ENCODE data around the gene SYT2. TPM values are rescaled to one million over a fixed set of nuclear protein-coding genes. Genes with fewer than 3 reads are reported as not detected.
"Not testable (repeated sequence)": the region's sequence is repeated elsewhere in the genome, so short reads cannot be mapped to it uniquely, and the experiment has no call there.

SYT2 gene
- total RNA-seq, 1 donor from 2014 or later, result 0.26 TPM

DNA sequence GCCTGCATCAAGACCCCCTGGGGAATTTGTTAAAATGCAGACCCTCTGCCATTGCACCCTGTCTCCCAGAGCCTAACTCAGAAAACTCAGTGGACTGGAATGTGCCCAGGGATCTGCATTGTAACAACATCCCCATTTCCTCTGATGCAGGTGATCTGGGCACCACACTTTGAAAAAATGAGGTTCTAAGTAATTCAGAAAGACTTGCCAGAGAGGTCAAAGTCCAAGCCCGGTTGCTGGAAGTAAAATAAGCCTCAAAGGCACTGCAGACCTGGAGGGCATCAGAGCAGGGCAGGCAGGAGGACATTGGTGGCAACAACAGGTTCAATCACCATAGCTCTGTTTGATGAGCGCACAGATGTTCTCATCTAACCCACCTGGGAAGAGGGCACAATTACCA, 90.7 kb downstream of the SYT2 start:
- no peaks in the 10 kb centered on the region for H3K9me3 Mint-ChIP-seq
- H2AFZ ChIP-seq (replicated peaks), result no peak overlapping the region
- H3K9me3 ChIP-seq (ENCODE audit: low read depth), result no peaks in the 10 kb centered on the region
- no peak for TF ChIP-seq EZH2phosphoT487 (IDR thresholded peaks at IDR 0.05)
- no peak for TF ChIP-seq EZH2 (IDR thresholded peaks at IDR 0.05)
- TF ChIP-seq, protein P1, sequence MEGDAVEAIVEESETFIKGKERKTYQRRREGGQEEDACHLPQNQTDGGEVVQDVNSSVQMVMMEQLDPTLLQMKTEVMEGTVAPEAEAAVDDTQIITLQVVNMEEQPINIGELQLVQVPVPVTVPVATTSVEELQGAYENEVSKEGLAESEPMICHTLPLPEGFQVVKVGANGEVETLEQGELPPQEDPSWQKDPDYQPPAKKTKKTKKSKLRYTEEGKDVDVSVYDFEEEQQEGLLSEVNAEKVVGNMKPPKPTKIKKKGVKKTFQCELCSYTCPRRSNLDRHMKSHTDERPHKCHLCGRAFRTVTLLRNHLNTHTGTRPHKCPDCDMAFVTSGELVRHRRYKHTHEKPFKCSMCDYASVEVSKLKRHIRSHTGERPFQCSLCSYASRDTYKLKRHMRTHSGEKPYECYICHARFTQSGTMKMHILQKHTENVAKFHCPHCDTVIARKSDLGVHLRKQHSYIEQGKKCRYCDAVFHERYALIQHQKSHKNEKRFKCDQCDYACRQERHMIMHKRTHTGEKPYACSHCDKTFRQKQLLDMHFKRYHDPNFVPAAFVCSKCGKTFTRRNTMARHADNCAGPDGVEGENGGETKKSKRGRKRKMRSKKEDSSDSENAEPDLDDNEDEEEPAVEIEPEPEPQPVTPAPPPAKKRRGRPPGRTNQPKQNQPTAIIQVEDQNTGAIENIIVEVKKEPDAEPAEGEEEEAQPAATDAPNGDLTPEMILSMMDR (IDR thresholded peaks at IDR 0.05), result no peak
- H3K9ac ChIP-seq, result no peak overlapping the region
- H3K27me3 ChIP-seq, result no peaks in the 10 kb centered on the region
- no peak overlapping the region for H3K4me3 Mint-ChIP-seq
- H3K79me2 ChIP-seq (ENCODE audit: low read depth), result no peaks in the 10 kb centered on the region
- H3K4me1 Mint-ChIP-seq, result peaks cover 38% of the 10 kb centered on the region
- peaks cover 12% of the 10 kb centered on the region for H3K4me1 ChIP-seq
- no peaks in the 10 kb centered on the region for H3K36me3 Mint-ChIP-seq
- no peak overlapping the region for H3K4me2 ChIP-seq
- no peaks in the 10 kb centered on the region for H4K20me1 ChIP-seq (ENCODE audit: low read depth)
- no peak for DNase-seq (ENCODE audit: low spot score)
- peaks cover 7% of the 10 kb centered on the region for H3F3A ChIP-seq (ENCODE audit: low read depth)
- H3K4me3 ChIP-seq, result no peak overlapping the region
- no peak overlapping the region for H3K27ac ChIP-seq
- H3K36me3 ChIP-seq, result no peaks in the 10 kb centered on the region
- H3K27me3 Mint-ChIP-seq (ENCODE audit: insufficient read depth, low read depth), result peaks cover 11% of the 10 kb centered on the region
- no peak overlapping the region for H3K27ac Mint-ChIP-seq

DNA sequence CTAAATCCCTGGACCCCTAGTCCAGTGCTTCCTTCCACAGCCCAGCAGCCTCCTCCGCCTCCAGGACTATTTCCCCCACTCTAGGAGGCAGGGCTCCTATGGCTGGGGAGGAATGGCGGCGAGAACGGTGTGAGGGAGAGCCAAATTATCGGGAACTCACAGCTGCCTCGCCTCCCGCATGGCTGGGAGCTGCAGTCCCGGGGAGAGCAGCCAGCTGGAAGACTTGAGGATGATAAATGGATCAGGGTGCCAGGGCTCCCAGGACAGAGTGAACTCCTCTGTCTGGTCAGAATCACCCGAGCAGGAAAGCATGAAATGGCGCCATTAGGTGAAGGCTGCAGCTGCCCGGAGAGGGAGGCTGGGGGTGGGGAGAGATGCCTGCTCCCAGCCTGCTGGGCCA, 91.2 kb downstream of the SYT2 start:
- not testable (repeated sequence) for H3K27ac ChIP-seq; H3F3A ChIP-seq (ENCODE audit: low read depth); H3K27ac Mint-ChIP-seq; H3K4me2 ChIP-seq; H3K4me3 Mint-ChIP-seq; DNase-seq (ENCODE audit: low spot score); H3K36me3 ChIP-seq; H3K27me3 ChIP-seq; H2AFZ ChIP-seq (replicated peaks); H4K20me1 ChIP-seq (ENCODE audit: low read depth); H3K9me3 ChIP-seq (ENCODE audit: low read depth); H3K9ac ChIP-seq; H3K36me3 Mint-ChIP-seq; H3K4me3 ChIP-seq; H3K9me3 Mint-ChIP-seq; H3K79me2 ChIP-seq (ENCODE audit: low read depth)
- H3K27me3 Mint-ChIP-seq (ENCODE audit: insufficient read depth, low read depth), result peaks cover 12% of the 10 kb centered on the region
- H3K4me1 ChIP-seq, result peaks cover 12% of the 10 kb centered on the region
- peaks cover 39% of the 10 kb centered on the region for H3K4me1 Mint-ChIP-seq

DNA sequence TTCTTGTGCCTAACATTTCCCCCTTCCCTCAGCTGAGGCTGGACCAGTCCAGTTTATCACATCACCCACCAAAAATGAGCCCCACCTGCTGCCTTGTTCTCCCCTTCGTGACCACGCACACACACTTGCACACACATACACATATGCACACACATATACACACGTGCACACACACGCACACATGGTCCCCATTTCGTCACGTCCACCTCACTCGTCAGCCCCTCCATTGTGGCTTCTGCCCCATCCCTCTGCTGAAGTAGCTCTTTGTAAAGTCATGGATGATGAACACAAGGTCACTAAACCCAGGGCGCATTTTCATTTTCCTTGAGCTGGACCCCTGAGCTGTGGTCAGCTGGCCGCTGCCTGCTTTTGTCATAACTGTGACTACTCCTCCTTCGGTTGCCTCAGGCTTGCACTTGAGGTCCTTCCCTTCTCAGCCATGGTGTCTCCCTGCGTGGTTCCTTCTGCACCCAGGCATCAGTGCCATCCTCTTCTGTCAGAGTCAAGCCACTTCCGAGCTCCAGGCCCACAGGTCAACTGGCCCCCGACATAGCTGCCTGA, 93.8 kb downstream of the SYT2 start:
- TF ChIP-seq EZH2phosphoT487 (IDR thresholded peaks at IDR 0.05) (no peak), EZH2 (IDR thresholded peaks at IDR 0.05) (no peak)
- TF ChIP-seq, protein P1 (IDR thresholded peaks at IDR 0.05), result no peak
- no peaks in the 10 kb centered on the region for H4K20me1 ChIP-seq (ENCODE audit: low read depth)
- H2AFZ ChIP-seq (replicated peaks), result no peak overlapping the region
- H3K27ac Mint-ChIP-seq, result peak overlapping the region; percentile 65
- no peaks in the 10 kb centered on the region for H3K27me3 ChIP-seq
- no peaks in the 10 kb centered on the region for H3F3A ChIP-seq (ENCODE audit: low read depth)
- H3K36me3 Mint-ChIP-seq, result peaks cover 2% of the 10 kb centered on the region
- H3K4me2 ChIP-seq, result no peak overlapping the region
- no peak overlapping the region for H3K27ac ChIP-seq
- H3K9me3 ChIP-seq (ENCODE audit: low read depth), result no peaks in the 10 kb centered on the region
- peak overlapping the region; percentile 7 for H3K4me3 Mint-ChIP-seq
- no peaks in the 10 kb centered on the region for H3K36me3 ChIP-seq
- peaks cover 16% of the 10 kb centered on the region for H3K27me3 Mint-ChIP-seq (ENCODE audit: insufficient read depth, low read depth)
- H3K9me3 Mint-ChIP-seq, result no peaks in the 10 kb centered on the region
- no peaks in the 10 kb centered on the region for H3K79me2 ChIP-seq (ENCODE audit: low read depth)
- H3K9ac ChIP-seq, result no peak overlapping the region
- no peak for DNase-seq (ENCODE audit: low spot score)
- no peak overlapping the region for H3K4me3 ChIP-seq
- H3K4me1 ChIP-seq, result no peaks in the 10 kb centered on the region
- peaks cover 31% of the 10 kb centered on the region for H3K4me1 Mint-ChIP-seq

DNA sequence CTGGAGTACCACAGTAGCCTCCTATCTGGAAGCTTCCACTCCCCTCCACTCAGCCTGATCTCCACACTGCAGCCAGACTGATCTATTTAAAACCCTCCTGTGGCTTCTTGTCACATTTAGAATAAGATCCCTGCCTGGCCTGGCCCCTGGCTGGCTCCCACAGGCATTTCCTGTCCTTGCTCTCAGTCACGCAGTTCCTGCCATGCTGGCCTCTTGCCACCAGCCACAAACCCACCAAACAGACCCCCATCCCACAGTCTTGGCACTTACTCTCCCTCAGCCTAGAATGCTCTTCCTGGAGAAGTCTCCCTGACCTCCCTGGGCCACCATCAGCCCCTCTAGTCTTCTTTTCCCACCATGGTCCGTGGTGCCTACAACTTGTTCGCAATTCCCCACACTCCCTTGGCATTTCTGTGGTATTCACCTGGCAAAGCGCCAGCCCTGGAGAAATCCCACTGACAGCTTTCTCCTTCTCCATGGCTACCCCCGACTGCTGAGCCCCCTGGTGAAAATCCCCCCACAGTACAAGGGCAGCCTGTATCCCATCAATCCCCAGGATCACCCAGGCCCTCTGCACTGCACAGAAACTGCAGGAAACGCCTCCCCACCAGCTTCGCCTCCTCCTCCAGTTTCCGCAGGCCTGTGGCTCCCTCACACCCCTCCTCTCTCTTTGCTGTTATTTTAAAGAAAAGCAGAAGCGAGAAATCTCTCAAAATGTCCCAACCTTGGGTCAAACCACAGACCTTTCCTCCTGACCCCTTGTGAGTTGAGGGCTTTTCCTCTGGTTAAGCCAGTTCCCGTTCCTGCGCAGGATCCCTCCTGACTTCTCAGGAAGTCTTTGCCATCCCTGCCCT, 94.5 kb downstream of the SYT2 start:
- no peaks in the 10 kb centered on the region for H3K36me3 ChIP-seq
- no peak for DNase-seq (ENCODE audit: low spot score)
- no peak overlapping the region for H3K4me2 ChIP-seq
- H3K27ac Mint-ChIP-seq, result peak overlapping the region; percentile 90
- no peaks in the 10 kb centered on the region for H3K79me2 ChIP-seq (ENCODE audit: low read depth)
- TF ChIP-seq, protein P1 (IDR thresholded peaks at IDR 0.05), result no peak
- no peak for TF ChIP-seq EZH2 (IDR thresholded peaks at IDR 0.05)
- TF ChIP-seq EZH2phosphoT487 (IDR thresholded peaks at IDR 0.05), result no peak
- peaks cover 28% of the 10 kb centered on the region for H3K4me1 Mint-ChIP-seq
- H3K4me3 Mint-ChIP-seq, result no peak overlapping the region
- no peak overlapping the region for H3K27ac ChIP-seq
- no peaks in the 10 kb centered on the region for H4K20me1 ChIP-seq (ENCODE audit: low read depth)
- H3K9me3 Mint-ChIP-seq, result no peaks in the 10 kb centered on the region
- H3K4me3 ChIP-seq, result no peak overlapping the region
- no peak overlapping the region for H2AFZ ChIP-seq (replicated peaks)
- H3K27me3 Mint-ChIP-seq (ENCODE audit: insufficient read depth, low read depth), result peaks cover 14% of the 10 kb centered on the region
- no peaks in the 10 kb centered on the region for H3K27me3 ChIP-seq
- H3K4me1 ChIP-seq, result no peaks in the 10 kb centered on the region
- H3K36me3 Mint-ChIP-seq, result peaks cover 2% of the 10 kb centered on the region
- no peaks in the 10 kb centered on the region for H3F3A ChIP-seq (ENCODE audit: low read depth)
- no peak overlapping the region for H3K9ac ChIP-seq
- H3K9me3 ChIP-seq (ENCODE audit: low read depth), result no peaks in the 10 kb centered on the region

DNA sequence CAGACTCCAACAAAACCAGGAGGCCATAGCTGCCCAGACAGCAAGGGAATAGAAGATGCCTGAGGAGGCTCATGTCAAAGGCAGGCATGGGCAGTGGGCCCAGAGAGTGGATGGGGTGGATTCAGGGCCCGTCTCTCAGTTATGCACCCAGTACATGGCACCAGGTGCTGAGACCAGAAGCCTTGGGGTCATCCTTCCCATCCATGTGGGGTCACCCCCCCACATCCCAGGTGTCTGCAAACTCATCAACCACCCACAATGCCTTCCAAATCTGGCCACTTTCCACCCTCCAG, 95.1 kb downstream of the SYT2 start:
- H3K9me3 ChIP-seq (ENCODE audit: low read depth); H3F3A ChIP-seq (ENCODE audit: low read depth); H2AFZ ChIP-seq (replicated peaks); H3K79me2 ChIP-seq (ENCODE audit: low read depth); H3K4me1 ChIP-seq; H3K27me3 ChIP-seq; H3K36me3 ChIP-seq; H3K9me3 Mint-ChIP-seq; H3K4me2 ChIP-seq; H3K27ac ChIP-seq; H4K20me1 ChIP-seq (ENCODE audit: low read depth); H3K36me3 Mint-ChIP-seq; H3K4me3 ChIP-seq; DNase-seq (ENCODE audit: low spot score); H3K4me3 Mint-ChIP-seq; H3K9ac ChIP-seq: not testable (repeated sequence)
- Mint-ChIP-seq H3K27ac (peak overlapping the region; percentile 90), H3K27me3 (ENCODE audit: insufficient read depth, low read depth) (peaks cover 13% of the 10 kb centered on the region), H3K4me1 (peaks cover 28% of the 10 kb centered on the region)
